Chondrocyte (in vitro differentiated cells): ENCODE data around the gene ATP1A3. TPM values are rescaled to one million over a fixed set of nuclear protein-coding genes. Genes with fewer than 3 reads are reported as not detected.
"Not testable (repeated sequence)": the region's sequence is repeated elsewhere in the genome, so short reads cannot be mapped to it uniquely, and the experiment has no call there.

Experiments used
- DNase-seq: peaks from one replicate; pipeline ENCODE4 v3.0.0; 2021; ENCODE audit warnings: mixed read lengths, low spot score
- H3K27ac Mint-ChIP-seq: one replicate; pipeline ENCODE4 v1.8.0; 2021; ENCODE audit warnings: mild to moderate bottlenecking, moderate library complexity, mixed read lengths; ENCODE audit not compliant: unreplicated experiment
- H3K27me3 Mint-ChIP-seq: 2 replicates; pipeline ENCODE4 v1.8.0; 2021; ENCODE audit warnings: low read depth, mixed read lengths
- H3K36me3 Mint-ChIP-seq: 2 replicates; pipeline ENCODE4 v1.8.0; 2021; ENCODE audit warnings: low read depth, mixed read lengths
- H3K4me1 Mint-ChIP-seq: 2 replicates; pipeline ENCODE4 v1.8.0; 2021; ENCODE audit warnings: low read depth, mild to moderate bottlenecking, mixed read lengths
- H3K4me3 Mint-ChIP-seq: one replicate; pipeline ENCODE4 v1.8.0; 2021; ENCODE audit warnings: mild to moderate bottlenecking, moderate library complexity, mixed read lengths; ENCODE audit not compliant: unreplicated experiment
- H3K9me3 Mint-ChIP-seq: 2 replicates; pipeline ENCODE4 v1.8.0; 2021; ENCODE audit warnings: low read depth, mixed read lengths
- total RNA-seq: library from RNA; stranded (reverse); gene quantifications from 3 replicates; pipeline ENCODE4 v1.2.1, GENCODE V29; 2021
- TF ChIP-seq, protein P1 (sequence below): fragments of 200-600 bp; sonication (generic); IDR thresholded peaks from 2 replicates; pipeline ENCODE4 v1.5.0; 2021; ENCODE audit warnings: antibody characterized with exemption, mild to moderate bottlenecking, moderate library complexity

Gene ATP1A3
- total RNA-seq, 1 donor from 2014 or later, result 0.85 TPM

- H3K9me3 Mint-ChIP-seq, result peaks cover 4% of the 10 kb centered on the region
- H3K27me3 Mint-ChIP-seq, result peaks cover 2% of the 10 kb centered on the region
- no peak overlapping the region for H3K4me3 Mint-ChIP-seq
- TF ChIP-seq, protein P1, sequence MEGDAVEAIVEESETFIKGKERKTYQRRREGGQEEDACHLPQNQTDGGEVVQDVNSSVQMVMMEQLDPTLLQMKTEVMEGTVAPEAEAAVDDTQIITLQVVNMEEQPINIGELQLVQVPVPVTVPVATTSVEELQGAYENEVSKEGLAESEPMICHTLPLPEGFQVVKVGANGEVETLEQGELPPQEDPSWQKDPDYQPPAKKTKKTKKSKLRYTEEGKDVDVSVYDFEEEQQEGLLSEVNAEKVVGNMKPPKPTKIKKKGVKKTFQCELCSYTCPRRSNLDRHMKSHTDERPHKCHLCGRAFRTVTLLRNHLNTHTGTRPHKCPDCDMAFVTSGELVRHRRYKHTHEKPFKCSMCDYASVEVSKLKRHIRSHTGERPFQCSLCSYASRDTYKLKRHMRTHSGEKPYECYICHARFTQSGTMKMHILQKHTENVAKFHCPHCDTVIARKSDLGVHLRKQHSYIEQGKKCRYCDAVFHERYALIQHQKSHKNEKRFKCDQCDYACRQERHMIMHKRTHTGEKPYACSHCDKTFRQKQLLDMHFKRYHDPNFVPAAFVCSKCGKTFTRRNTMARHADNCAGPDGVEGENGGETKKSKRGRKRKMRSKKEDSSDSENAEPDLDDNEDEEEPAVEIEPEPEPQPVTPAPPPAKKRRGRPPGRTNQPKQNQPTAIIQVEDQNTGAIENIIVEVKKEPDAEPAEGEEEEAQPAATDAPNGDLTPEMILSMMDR, result no peak
- no peaks in the 10 kb centered on the region for H3K36me3 Mint-ChIP-seq
- DNase-seq, result no peak
- H3K27ac Mint-ChIP-seq, result no peak overlapping the region
- peaks cover 30% of the 10 kb centered on the region for H3K4me1 Mint-ChIP-seq
These were observed 27.2 kb upstream of the ATP1A3 start for GRCh38 chr19:42021185-42021584.

DNA sequence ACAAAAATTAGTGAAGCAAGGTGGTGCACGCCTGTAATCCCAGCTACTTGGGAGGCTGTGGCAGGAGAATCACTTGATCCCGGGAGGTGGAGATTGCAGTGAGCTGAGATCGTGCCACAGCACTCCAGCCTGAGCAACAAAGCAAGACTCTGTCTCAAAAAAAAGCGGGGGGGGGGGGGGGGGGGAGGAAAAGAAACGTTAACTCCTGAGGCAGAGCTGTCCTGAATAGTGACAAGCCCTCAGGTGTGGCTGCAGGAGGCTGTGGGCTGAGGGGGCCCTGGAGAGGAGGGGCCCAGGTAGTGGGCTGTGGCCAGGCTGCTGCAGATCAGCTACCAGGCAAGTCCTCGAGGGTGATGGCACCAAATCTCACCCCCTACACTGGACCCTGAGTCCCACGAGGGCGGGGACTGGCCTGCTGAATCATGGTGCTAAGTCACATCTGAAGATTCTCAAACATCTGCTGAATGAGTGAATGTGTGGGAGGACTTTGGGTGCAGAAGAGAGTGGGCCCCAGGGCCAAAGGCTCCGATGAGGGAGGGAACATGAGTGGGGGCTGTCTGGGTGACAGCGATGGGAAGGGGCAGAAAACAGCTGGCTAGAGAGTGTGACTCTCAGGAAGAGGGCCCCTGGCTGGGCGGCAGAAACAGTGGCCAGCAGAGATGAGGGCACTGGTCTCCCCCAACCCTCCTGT is 24.6 kb upstream of the ATP1A3 start:
- Mint-ChIP-seq H3K4me3 (no peak overlapping the region), H3K36me3 (no peaks in the 10 kb centered on the region), H3K4me1 (peaks cover 10% of the 10 kb centered on the region), H3K27me3 (peaks cover 2% of the 10 kb centered on the region), H3K27ac (no peak overlapping the region), H3K9me3 (peaks cover 4% of the 10 kb centered on the region)
- TF ChIP-seq, protein P1, result no peak
- DNase-seq, result no peak

GRCh38 chr19:42017040-42017439 is 23.0 kb upstream of the ATP1A3 start:
- Mint-ChIP-seq H3K27ac (no peak overlapping the region), H3K27me3 (peaks cover 2% of the 10 kb centered on the region), H3K4me3 (no peak overlapping the region), H3K36me3 (no peaks in the 10 kb centered on the region), H3K9me3 (peaks cover 4% of the 10 kb centered on the region), H3K4me1 (peaks cover 8% of the 10 kb centered on the region)
- TF ChIP-seq, protein P1, result no peak
- DNase-seq, result no peak

DNA sequence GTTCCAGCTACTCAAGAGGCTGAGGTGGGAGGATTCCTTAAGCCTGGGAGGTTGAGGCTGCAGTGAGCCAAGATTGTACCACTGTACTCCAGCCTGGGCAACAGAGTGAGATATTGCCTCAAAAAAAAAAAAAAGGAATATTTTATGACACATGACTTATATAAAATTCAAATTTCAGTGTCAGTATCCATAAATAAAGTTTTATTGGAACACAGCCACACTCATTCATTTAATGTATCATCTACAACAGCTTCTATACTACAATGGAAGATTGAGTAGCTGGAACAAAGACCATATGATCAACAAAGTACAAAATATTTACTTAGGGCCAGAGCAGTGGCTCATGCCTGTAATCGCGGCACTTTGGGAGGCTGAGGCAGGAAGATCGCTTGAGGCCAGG is 18.7 kb upstream of the ATP1A3 start:
- not testable (repeated sequence) for H3K4me3 Mint-ChIP-seq, H3K27me3 Mint-ChIP-seq, DNase-seq, H3K27ac Mint-ChIP-seq, H3K36me3 Mint-ChIP-seq, H3K9me3 Mint-ChIP-seq
- peaks cover 18% of the 10 kb centered on the region for H3K4me1 Mint-ChIP-seq

- Mint-ChIP-seq H3K4me1 (peaks cover 18% of the 10 kb centered on the region), H3K27ac (peak overlapping the region; percentile 99), H3K27me3 (no peaks in the 10 kb centered on the region), H3K4me3 (no peak overlapping the region), H3K9me3 (no peaks in the 10 kb centered on the region), H3K36me3 (peaks cover 2% of the 10 kb centered on the region)
- TF ChIP-seq, protein P1, result no peak
- no peak for DNase-seq
These were observed 16.5 kb upstream of the ATP1A3 start for GRCh38 chr19:42010245-42011126.
